Tibial nerve (tissue), 4 donors: ENCODE measurements around the gene DENND2C.

Experiments
- EP300 ChIP-seq, 2 donors: sonication (generic); formaldehyde crosslinking; IDR thresholded peaks; one replicate each; pipeline ENCODE4 v1.6.1; 2017; ENCODE audit warnings: antibody characterized with exemption in 2 of 2, mild to moderate bottlenecking in 1 of 2
- POLR2A ChIP-seq, 2 donors: fragments of 450-650 bp; IDR thresholded peaks; one replicate each; pipeline ENCODE4 v1.6.1; 2017; ENCODE audit warnings: antibody characterized with exemption in 2 of 2, mild to moderate bottlenecking in 2 of 2, moderate library complexity in 2 of 2
- TF ChIP-seq, protein P1 (sequence below), 5 experiments: fragments of 200-600 bp in 3 of 5; fragments of 450-650 bp in 2 of 5; sonication (generic) in 3 of 5; IDR thresholded peaks; one replicate each; pipeline ENCODE4 v1.5.1; 2016 to 2019; ENCODE audit warnings: antibody characterized with exemption in 5 of 5, mild to moderate bottlenecking in 3 of 5, moderate library complexity in 2 of 5

DNA sequence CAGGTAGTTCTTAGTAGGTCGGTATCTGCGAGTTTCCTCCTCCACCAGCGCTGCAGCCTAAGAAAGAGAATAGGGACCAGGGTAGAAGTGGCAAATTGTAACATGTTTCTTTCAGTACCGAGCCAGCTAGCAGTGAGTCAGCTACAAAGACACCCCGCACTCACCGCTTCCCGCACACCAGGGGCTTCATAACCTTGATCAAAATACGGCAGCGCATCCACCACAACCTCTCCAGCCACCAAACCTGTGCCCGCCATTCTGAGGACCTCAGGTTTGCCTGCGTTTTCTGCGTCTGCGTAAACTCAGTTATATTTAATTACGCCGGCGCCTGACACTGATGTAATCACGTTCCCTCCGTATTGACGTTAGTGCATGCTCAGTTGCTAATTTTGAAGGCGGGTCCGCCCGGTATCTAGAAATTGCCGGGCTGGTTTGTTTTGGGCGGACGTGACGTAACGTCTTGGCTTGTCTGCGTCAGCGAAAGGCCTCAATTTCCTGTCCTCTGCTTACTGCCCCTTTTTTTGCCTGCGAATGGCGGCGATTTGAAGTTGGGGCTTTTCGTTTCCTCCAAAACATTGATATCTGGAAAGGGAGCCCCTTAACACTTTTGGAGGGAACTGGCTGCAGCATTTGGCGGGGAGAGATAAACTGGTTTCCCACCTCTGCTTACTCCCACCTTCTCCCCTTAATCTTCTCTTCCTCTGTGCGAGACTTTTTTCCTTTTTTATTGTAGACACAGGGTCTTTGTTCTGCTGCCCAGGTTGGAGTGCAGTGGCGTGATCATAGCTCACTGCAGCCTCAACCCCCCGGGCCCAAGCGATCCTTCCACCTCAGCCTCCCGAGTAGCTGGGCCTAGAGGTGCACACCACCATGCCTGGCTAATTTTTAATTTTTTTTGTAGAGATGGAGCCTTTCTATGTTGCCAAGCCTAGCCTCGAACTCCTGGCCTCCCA lies 88.2 kb downstream of the DENND2C start, which contains the start of gene BCAS2:
- TF ChIP-seq, protein P1, sequence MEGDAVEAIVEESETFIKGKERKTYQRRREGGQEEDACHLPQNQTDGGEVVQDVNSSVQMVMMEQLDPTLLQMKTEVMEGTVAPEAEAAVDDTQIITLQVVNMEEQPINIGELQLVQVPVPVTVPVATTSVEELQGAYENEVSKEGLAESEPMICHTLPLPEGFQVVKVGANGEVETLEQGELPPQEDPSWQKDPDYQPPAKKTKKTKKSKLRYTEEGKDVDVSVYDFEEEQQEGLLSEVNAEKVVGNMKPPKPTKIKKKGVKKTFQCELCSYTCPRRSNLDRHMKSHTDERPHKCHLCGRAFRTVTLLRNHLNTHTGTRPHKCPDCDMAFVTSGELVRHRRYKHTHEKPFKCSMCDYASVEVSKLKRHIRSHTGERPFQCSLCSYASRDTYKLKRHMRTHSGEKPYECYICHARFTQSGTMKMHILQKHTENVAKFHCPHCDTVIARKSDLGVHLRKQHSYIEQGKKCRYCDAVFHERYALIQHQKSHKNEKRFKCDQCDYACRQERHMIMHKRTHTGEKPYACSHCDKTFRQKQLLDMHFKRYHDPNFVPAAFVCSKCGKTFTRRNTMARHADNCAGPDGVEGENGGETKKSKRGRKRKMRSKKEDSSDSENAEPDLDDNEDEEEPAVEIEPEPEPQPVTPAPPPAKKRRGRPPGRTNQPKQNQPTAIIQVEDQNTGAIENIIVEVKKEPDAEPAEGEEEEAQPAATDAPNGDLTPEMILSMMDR (IDR thresholded peaks at IDR 0.05), result peak in 1 of 5 experiments; percentile 29
- peak; percentile 99 to 100 for TF ChIP-seq EP300 (IDR thresholded peaks at IDR 0.05)
- TF ChIP-seq POLR2A (IDR thresholded peaks at IDR 0.05), result peak; percentile 82 to 95
